Peyer's patch (tissue), 4 donors: ENCODE data around the gene GNG2.

Source experiments
- POLR2A ChIP-seq, 2 donors: fragments of 450-650 bp; IDR thresholded peaks; one replicate each; pipeline ENCODE4 v1.5.1; 2017; ENCODE audit warnings: antibody characterized with exemption in 2 of 2, mild to moderate bottlenecking in 2 of 2, moderate library complexity in 2 of 2
- TF ChIP-seq, protein P1 (sequence below), 6 experiments: fragments of 450-650 bp in 4 of 6; fragments of 200-600 bp in 2 of 6; sonication (generic) in 1 of 6; IDR thresholded peaks; one replicate each; pipeline ENCODE4 v1.5.1; 2017 to 2019; ENCODE audit warnings: antibody characterized with exemption in 6 of 6, mild to moderate bottlenecking in 3 of 6, moderate library complexity in 1 of 6

DNA sequence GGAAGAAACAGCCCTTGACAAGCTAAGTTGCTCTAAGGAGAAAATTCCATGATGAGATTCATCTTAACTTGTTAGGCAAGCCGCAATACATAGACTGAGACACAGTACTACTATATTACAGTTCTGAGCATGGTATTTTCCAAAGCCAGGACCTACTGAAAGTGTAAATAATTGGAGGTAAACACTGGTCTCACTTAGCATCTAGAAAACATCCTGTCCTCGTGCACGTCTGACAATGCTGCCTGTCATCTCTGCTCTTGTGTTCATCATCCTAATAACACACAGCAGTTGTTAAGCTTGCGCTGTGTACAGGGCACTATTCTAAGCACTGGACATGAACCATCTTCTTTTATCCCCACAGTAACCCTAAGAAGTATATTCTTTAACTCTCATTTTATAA lies 64.2 kb downstream of the GNG2 start:
- TF ChIP-seq, protein P1, sequence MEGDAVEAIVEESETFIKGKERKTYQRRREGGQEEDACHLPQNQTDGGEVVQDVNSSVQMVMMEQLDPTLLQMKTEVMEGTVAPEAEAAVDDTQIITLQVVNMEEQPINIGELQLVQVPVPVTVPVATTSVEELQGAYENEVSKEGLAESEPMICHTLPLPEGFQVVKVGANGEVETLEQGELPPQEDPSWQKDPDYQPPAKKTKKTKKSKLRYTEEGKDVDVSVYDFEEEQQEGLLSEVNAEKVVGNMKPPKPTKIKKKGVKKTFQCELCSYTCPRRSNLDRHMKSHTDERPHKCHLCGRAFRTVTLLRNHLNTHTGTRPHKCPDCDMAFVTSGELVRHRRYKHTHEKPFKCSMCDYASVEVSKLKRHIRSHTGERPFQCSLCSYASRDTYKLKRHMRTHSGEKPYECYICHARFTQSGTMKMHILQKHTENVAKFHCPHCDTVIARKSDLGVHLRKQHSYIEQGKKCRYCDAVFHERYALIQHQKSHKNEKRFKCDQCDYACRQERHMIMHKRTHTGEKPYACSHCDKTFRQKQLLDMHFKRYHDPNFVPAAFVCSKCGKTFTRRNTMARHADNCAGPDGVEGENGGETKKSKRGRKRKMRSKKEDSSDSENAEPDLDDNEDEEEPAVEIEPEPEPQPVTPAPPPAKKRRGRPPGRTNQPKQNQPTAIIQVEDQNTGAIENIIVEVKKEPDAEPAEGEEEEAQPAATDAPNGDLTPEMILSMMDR (IDR thresholded peaks at IDR 0.05), result no peak
- TF ChIP-seq POLR2A (IDR thresholded peaks at IDR 0.05), result no peak
